OCI-LY7 (cell line): ENCODE measurements around the gene CDC42BPA.

Experiments used
- EZH2phosphoT487 ChIP-seq: fragments of 200-600 bp; sonication (generic); IDR thresholded peaks from 2 replicates; pipeline ENCODE4 v1.6.1; 2018; ENCODE audit warnings: low read depth, borderline replicate concordance, mild to moderate bottlenecking, mixed run types, antibody characterized with exemption, low read length, moderate library complexity, mixed read lengths
- TF ChIP-seq, protein P1 (sequence below): fragments of 200-600 bp; sonication (generic); conservative IDR thresholded peaks from 2 replicates; pipeline ENCODE4 v1.5.1; 2014; ENCODE audit warnings: mild to moderate bottlenecking, antibody characterized with exemption, low read length, moderate library complexity, mixed read lengths

- TF ChIP-seq, protein P1, sequence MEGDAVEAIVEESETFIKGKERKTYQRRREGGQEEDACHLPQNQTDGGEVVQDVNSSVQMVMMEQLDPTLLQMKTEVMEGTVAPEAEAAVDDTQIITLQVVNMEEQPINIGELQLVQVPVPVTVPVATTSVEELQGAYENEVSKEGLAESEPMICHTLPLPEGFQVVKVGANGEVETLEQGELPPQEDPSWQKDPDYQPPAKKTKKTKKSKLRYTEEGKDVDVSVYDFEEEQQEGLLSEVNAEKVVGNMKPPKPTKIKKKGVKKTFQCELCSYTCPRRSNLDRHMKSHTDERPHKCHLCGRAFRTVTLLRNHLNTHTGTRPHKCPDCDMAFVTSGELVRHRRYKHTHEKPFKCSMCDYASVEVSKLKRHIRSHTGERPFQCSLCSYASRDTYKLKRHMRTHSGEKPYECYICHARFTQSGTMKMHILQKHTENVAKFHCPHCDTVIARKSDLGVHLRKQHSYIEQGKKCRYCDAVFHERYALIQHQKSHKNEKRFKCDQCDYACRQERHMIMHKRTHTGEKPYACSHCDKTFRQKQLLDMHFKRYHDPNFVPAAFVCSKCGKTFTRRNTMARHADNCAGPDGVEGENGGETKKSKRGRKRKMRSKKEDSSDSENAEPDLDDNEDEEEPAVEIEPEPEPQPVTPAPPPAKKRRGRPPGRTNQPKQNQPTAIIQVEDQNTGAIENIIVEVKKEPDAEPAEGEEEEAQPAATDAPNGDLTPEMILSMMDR: no peak
- TF ChIP-seq EZH2phosphoT487: no peak
Measured at GRCh38 chr1:227323967-227324268, 5.6 kb upstream of the CDC42BPA start.
